Ureter (tissue), 1 donor: Measurements from ENCODE around the gene C8G. TPM values are rescaled to one million over a fixed set of nuclear protein-coding genes. Genes with fewer than 3 reads are reported as not detected.

ENCODE experiments used
- DNase-seq: peaks from one replicate; pipeline ENCODE4 v3.0.0-alpha.2; 2020; ENCODE audit warnings: low spot score
- total RNA-seq: library from RNA; stranded (reverse); gene quantifications from one replicate; pipeline ENCODE4 v1.2.4, GENCODE V29; 2023
- donor health status: DM: yes; HTN: yes; CAD: no.

C8G gene
- total RNA-seq, 1 donor from 2014 or later, result 1.6 TPM

GRCh38 chr9:136968333-136969127 is 23.5 kb downstream of the C8G start:
- no peak for DNase-seq

- no peak for DNase-seq
Observed at GRCh38 chr9:136969150-136969549, 24.1 kb downstream of the C8G start.

- no peak for DNase-seq
Observed at GRCh38 chr9:136969774-136970173, 24.7 kb downstream of the C8G start.

GRCh38 chr9:136970361-136970760 is 25.3 kb downstream of the C8G start:
- DNase-seq, result no peak

GRCh38 chr9:136971746-136972145 is 26.7 kb downstream of the C8G start:
- DNase-seq, result no peak

- no peak for DNase-seq
Observed at GRCh38 chr9:136972335-136972734, 27.3 kb downstream of the C8G start.

GRCh38 chr9:136972743-136973142 is 27.7 kb downstream of the C8G start:
- DNase-seq, result no peak

- DNase-seq, result no peak
Observed at GRCh38 chr9:136973618-136974617, 28.9 kb downstream of the C8G start.

GRCh38 chr9:136974817-136975535 is 29.9 kb downstream of the C8G start:
- no peak for DNase-seq

- no peak for DNase-seq
Observed at GRCh38 chr9:136975644-136976043, 30.6 kb downstream of the C8G start.

GRCh38 chr9:136977223-136977622 is 32.2 kb downstream of the C8G start, which contains the start of gene PTGDS:
TSS of gene PTGDS (plus strand) at chr9:136977504. CDS start at chr9:136977579, 75 bp downstream.
- no peak for DNase-seq

- no peak for DNase-seq
Observed at GRCh38 chr9:136977649-136978072, 32.6 kb downstream of the C8G start.

GRCh38 chr9:136978073-136978864 is 33.2 kb downstream of the C8G start:
- DNase-seq, result peak; percentile 73

GRCh38 chr9:136978865-136979544 is 34.0 kb downstream of the C8G start:
- no peak for DNase-seq

GRCh38 chr9:136979769-136980587 is 34.9 kb downstream of the C8G start:
- DNase-seq, result no peak

GRCh38 chr9:136980669-136981478 is 35.8 kb downstream of the C8G start:
- DNase-seq, result no peak

GRCh38 chr9:136981588-136982231 is 36.7 kb downstream of the C8G start:
- no peak for DNase-seq
